NCI-H146 treated with DMSO at 0.1 percent for 48 hours (cell line): ENCODE measurements around the gene TEX19.

Experiments used
- DNase-seq: peaks from one replicate; lab custom pipeline; 2025; ENCODE audit not compliant: unreplicated experiment; lab: John Stamatoyannopoulos, UW

Gene TEX19

GRCh38 chr17:82388223-82388921, 29.3 kb downstream of the TEX19 start:
- no peak for DNase-seq

- DNase-seq = no peak
These were observed 29.9 kb downstream of the TEX19 start for GRCh38 chr17:82388922-82389283.

GRCh38 chr17:82389379-82389778, 30.3 kb downstream of the TEX19 start:
- no peak for DNase-seq

- DNase-seq = no peak
These were observed 31.2 kb downstream of the TEX19 start for GRCh38 chr17:82390015-82390859.

GRCh38 chr17:82390860-82391435, 31.9 kb downstream of the TEX19 start:
- no peak for DNase-seq

GRCh38 chr17:82391496-82392066, 32.5 kb downstream of the TEX19 start:
- no peak for DNase-seq

- DNase-seq = no peak
These were observed 33.3 kb downstream of the TEX19 start for GRCh38 chr17:82392209-82392920.

- DNase-seq = no peak
These were observed 33.9 kb downstream of the TEX19 start for GRCh38 chr17:82392941-82393340.

GRCh38 chr17:82394278-82394677, 35.2 kb downstream of the TEX19 start:
- DNase-seq = no peak

GRCh38 chr17:82396601-82397435, 37.8 kb downstream of the TEX19 start:
- no peak for DNase-seq

GRCh38 chr17:82397449-82398335, 38.6 kb downstream of the TEX19 start:
- no peak for DNase-seq

GRCh38 chr17:82399041-82399441, 40.0 kb downstream of the TEX19 start:
- no peak for DNase-seq

GRCh38 chr17:82399601-82400101, 40.6 kb downstream of the TEX19 start:
- no peak for DNase-seq

GRCh38 chr17:82400206-82400605, 41.2 kb downstream of the TEX19 start:
- DNase-seq = no peak

- no peak for DNase-seq
These were observed 41.8 kb downstream of the TEX19 start for GRCh38 chr17:82400830-82401229.

GRCh38 chr17:82402865-82403264, 43.8 kb downstream of the TEX19 start:
- no peak for DNase-seq

- DNase-seq = no peak
These were observed 44.9 kb downstream of the TEX19 start for GRCh38 chr17:82403662-82404660.

- DNase-seq = no peak
These were observed 46.0 kb downstream of the TEX19 start for GRCh38 chr17:82405051-82405450.
